ENCODE data around the gene LECT2.
A peak's percentile ranks its signal among the peaks of the same experiment; 100 is the strongest.

LECT2 gene

DNA sequence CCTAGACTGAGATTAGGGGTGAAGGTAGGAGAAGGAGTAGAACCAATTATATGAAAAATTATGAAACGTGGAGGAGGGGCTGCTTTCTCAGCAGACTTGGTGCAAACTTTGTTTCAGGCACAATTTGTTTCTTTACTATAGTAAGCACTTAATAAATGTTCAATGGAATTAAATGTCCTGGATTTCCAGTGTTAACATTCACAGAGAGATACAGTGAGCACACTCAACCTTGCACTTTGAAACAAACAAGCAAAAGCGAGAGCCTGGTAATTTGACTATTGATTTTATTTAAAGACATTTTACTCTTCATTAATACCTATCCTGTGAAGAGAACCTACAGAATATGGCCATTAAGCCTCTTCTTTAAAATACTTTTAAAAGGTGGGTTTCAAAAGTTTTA, 933 bp downstream of the LECT2 start:
- Histone ChIP-seq H3K4me3 (no peak overlapping the region), H3K27ac (no peak overlapping the region)
- TF ChIP-seq, protein P1, sequence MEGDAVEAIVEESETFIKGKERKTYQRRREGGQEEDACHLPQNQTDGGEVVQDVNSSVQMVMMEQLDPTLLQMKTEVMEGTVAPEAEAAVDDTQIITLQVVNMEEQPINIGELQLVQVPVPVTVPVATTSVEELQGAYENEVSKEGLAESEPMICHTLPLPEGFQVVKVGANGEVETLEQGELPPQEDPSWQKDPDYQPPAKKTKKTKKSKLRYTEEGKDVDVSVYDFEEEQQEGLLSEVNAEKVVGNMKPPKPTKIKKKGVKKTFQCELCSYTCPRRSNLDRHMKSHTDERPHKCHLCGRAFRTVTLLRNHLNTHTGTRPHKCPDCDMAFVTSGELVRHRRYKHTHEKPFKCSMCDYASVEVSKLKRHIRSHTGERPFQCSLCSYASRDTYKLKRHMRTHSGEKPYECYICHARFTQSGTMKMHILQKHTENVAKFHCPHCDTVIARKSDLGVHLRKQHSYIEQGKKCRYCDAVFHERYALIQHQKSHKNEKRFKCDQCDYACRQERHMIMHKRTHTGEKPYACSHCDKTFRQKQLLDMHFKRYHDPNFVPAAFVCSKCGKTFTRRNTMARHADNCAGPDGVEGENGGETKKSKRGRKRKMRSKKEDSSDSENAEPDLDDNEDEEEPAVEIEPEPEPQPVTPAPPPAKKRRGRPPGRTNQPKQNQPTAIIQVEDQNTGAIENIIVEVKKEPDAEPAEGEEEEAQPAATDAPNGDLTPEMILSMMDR (IDR thresholded peaks at IDR 0.05) = no peak
- no peak for DNase-seq (ENCODE audit: low spot score)

DNA sequence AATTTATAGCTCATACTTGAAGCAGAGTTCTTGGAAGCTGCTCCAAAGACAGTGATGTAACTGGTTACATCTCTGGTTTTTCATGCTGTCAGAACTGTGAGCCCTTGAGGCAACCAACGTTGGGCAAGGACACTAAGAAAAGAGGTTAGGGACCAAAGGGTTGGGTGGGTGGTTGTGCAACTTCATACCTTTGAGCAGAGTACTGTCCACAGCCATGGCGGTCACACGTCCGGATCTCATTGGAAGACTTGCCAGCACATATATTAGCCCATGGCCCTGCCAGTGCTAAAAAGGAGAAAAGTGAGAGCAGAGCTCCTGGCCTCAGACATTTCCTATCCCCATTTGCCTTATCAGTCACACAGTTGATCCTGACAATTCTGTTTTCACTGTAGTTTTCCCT, 2.1 kb downstream of the LECT2 start:
- Histone ChIP-seq H3K4me3 (no peak overlapping the region), H3K27ac (no peak overlapping the region)
- TF ChIP-seq, protein P1 (IDR thresholded peaks at IDR 0.05) = no peak
- no peak for DNase-seq (ENCODE audit: low spot score)

DNA sequence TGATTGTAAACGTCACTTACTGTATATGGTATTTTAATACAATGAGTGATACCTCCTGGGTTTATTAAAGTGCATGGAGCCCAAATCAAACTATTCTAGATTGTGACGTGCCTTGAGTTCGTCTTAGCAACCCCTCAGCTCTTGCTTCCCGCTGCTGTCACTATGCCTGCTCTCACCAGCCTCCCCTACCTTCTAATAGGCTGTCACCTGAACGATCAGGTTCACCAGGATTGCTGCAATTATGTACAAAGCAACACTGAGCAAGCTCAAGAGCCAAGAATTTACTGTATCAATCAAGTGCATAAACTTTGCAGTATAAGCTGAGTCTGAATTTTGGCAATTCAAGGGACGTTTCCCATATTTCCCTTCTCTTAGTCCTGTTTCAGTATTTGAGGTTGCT, 3.0 kb downstream of the LECT2 start:
- Histone ChIP-seq H3K4me3 (no peak overlapping the region), H3K27ac (no peak overlapping the region)
- no peak for DNase-seq (ENCODE audit: low spot score)
- TF ChIP-seq, protein P1 (IDR thresholded peaks at IDR 0.05) = no peak

DNA sequence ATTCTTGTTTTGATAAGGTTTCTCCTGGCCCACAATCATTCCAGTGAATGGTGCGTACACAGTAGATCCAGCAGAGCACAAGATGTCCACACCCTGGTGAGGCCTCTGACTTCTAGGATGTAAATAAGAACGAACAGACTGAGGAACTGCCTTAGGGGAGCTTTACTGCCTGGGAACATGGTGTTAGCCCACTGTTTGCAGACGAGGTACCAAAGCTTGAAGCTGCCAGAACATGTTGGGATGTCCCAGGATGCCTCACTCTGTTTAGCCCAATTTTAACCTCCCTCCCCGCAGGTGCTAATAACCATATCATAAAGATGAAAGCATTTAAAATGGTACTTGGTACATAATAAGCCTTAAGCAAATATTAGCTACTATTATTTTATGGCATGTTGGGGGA, 3.5 kb downstream of the LECT2 start:
- H3K4me3 ChIP-seq = no peak overlapping the region

DNA sequence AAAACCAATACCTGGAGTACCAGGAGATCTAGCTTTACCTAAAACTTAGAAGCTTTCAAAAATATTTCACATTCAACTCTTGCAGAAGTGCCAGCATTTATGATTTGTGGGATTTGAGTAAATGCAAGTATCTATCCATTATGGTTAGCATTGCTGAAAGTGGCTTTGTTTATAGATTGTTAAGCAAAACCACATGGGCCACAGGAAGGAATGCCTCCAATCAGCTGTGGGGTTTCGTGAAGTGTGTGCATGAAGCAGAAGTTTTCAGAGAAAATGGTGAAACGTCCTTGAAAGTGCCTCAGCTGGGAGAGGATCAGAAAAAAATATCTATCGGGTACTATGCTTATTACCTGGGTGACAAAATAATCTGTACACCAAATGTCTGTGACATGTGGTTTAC, 4.2 kb downstream of the LECT2 start:
- no peak overlapping the region for H3K4me3 ChIP-seq
- TF ChIP-seq, protein P1 (IDR thresholded peaks at IDR 0.05) = no peak
- DNase-seq (ENCODE audit: low spot score) = no peak
- H3K27ac ChIP-seq = no peak overlapping the region

More for the DNA sequence above, 3.5 kb downstream of the LECT2 start:
- TF ChIP-seq, protein P1 (IDR thresholded peaks at IDR 0.05) = no peak
- no peak for DNase-seq (ENCODE audit: low spot score)
- H3K27ac ChIP-seq = no peak overlapping the region

DNA sequence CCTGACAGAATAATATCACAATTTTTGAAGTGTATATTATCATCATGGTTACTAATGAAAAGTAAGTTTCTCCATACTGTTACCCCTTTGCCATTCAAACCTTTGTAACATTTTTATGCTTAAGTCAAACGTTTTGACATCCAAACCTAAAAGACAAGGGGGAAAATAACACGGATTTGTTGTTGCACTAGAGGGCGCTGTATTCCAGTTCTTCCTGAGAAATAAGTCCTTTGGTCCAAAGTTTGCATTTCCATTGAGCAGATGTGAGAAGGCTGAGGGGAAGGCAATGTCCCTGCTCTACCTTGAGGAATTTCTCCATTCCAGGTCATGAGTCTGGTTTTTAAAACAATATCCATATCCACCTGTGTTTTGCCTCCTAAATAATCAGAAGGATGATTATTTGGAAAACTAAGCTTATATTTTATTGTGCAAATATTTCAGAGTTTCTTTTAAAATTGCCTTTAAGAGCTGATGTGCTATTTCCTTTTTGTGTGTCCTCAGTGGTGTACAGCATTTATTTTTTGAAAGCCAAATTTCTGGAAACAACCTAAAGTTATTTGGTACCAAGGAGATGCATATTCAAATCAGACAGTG, 9.7 kb downstream of the LECT2 start:
- Histone ChIP-seq H3K4me3 (no peak overlapping the region), H3K27ac (no peak overlapping the region)
- no peak for DNase-seq (ENCODE audit: low spot score)
- TF ChIP-seq, protein P1 (IDR thresholded peaks at IDR 0.05) = peak; percentile 39

DNA sequence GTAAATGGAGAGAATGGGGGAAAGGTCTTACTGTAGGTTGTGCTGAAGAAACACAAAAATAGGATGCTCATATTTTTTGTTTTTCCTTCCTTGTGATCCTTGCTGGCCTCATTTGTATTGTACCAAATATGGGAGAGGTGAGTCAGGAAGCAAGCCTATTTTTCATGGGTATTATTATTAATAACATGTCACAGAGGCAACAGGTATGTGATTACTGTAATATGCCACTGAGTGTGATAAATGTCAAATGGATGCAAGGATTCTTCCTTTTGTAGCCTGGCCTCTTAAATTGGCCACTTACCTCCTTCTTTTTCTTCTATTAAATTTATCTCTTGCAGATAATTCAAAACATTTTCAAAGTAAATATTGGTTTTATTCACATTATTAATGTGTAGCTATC, 10.2 kb downstream of the LECT2 start:
- H3K4me3 ChIP-seq = no peak overlapping the region
- H3K27ac ChIP-seq = no peak overlapping the region
- DNase-seq (ENCODE audit: low spot score) = no peak
- TF ChIP-seq, protein P1 (IDR thresholded peaks at IDR 0.05) = no peak

All from coronary artery (tissue), 2 donors.